Right cardiac atrium (tissue), 5 donors: ENCODE results near the gene OR2AE1. TPM values are rescaled to one million over a fixed set of nuclear protein-coding genes. Genes with fewer than 3 reads are reported as not detected.

Experiments
- ATAC-seq, 2 donors: fragments of 200-7000 bp; cut with Tn5 transposase; one replicate each; pipeline versions ENCODE4 v1.8.0 to v1.9.1; 2020; ENCODE audit warnings: moderate library complexity in 2 of 2, mild to moderate bottlenecking in 1 of 2
- DNase-seq, 3 donors: peaks; one replicate each; pipeline ENCODE4 v3.0.0-alpha.2; 2020
- H3K27ac ChIP-seq: one replicate; pipeline ENCODE4 v1.5.1; 2013; ENCODE audit warnings: mild to moderate bottlenecking, low read length, control low read depth, moderate library complexity
- H3K27me3 ChIP-seq: one replicate; pipeline ENCODE4 v1.6.1; 2013; ENCODE audit not compliant: control insufficient read depth, insufficient read depth
- H3K4me1 ChIP-seq: one replicate; pipeline ENCODE4 v1.6.1; 2013; ENCODE audit warnings: low read length; ENCODE audit not compliant: control insufficient read depth, insufficient read depth
- H3K4me3 ChIP-seq: one replicate; pipeline ENCODE4 v1.5.1; 2013; ENCODE audit warnings: low read length, control low read depth
- H3K9me3 ChIP-seq: one replicate; pipeline ENCODE4 v1.6.1; 2013; ENCODE audit warnings: low read length; ENCODE audit not compliant: control insufficient read depth
- WGBS: extraction: QIAGEN DNeasy Blood & Tissue Kit; methylation state at CpG from one replicate; pipeline ENCODE4 v1.1.7; 2013; 5-methylcytosine and 5-hydroxymethylcytosine counted together
- intact Hi-C, 4 donors: fragments of 100-400 bp; cut with DNase I; formaldehyde crosslinking; loops; one replicate each; pipeline versions ENCODE4 v1.11.0 to v1.14.0; 2022 to 2023
- polyA plus RNA-seq: library from polyadenylated mRNA; stranded (reverse); fragments of 200-250 nt; gene quantifications from one replicate; pipeline ENCODE4 v1.2.3, GENCODE V29; 2013
- total RNA-seq, 4 donors: library from RNA; stranded (reverse); fragmentation: NEBNext Ultra II Directional; extraction: Animal tissue kit (Norgen Biotek cat#: 25700); gene quantifications; one replicate each; pipeline ENCODE4 v1.2.1, GENCODE V29; 2021
- donor health status: healthy with polysubstance abuse.
- donor health status: DM: no; HTN: yes; CAD: no.
- donor health status: DM: no; HTN: no; CAD: no.
- donor health status: DM: no; HTN: yes; CAD: no; lungs with severe emphysema.
- donor health status: DM: yes; HTN: yes; CAD: no.

Gene OR2AE1
- total and polyA plus RNA-seq, 5 donors = 0.11 to 0.43 TPM; not detected in 3

DNA sequence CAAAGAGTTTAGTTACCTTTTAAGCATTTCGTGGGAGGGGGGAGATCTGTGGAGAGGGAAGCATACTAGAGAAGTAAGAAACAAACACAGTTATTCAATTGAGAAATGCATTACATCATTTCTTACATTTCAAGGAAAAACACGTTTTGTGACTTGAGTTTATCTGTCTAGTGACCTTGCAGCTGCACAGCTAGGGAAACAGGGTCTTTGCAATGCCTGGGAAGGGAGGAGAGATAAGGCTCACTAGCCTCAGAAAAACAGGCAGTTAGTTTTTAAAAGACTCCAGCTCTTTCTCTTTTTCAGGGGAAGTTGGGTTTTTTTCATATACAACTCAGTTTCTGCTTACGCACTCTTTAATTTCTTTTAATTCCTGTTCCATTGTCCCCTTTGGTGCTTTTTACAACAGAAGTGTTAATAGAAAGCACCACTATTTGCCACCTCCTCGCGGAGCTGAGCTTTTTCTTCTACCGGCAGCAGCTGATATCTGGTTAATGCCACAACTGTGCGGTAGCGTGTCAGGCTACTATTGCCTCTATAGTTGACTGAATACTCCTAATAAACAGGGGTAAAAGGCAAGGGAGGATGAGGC is 43.5 kb downstream of the OR2AE1 start:
- H3K27ac ChIP-seq = no peak overlapping the region
- intact Hi-C loops = no loop called here
- no peaks in the 10 kb centered on the region for H3K4me1 ChIP-seq
- no peaks in the 10 kb centered on the region for H3K9me3 ChIP-seq
- no peaks in the 10 kb centered on the region for H3K27me3 ChIP-seq
- 28% methylated on average over 8 of the region's 8 CpGs for WGBS
- H3K4me3 ChIP-seq = no peak overlapping the region
- ATAC-seq = no peak
- no peak for DNase-seq

DNA sequence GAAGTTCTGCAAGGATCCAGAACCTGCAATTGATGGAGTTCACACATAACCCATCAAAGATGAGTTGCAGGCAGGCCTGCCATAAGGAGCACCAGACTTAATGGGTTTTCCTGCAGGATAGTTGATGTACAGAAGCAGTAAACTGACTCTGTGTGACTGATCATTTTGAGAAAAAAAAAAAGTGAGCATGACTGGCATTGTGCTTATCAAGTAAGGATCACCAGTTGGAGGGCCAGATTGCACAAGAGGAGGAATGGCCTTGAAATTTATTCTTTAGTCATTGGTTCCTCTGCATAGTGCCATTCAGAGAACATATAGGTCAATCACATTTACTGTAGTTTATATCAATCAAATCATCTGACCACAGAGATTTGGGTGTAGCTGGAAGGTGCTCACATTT is 45.2 kb downstream of the OR2AE1 start:
- Histone ChIP-seq H3K27me3 (no peaks in the 10 kb centered on the region), H3K27ac (no peak overlapping the region), H3K9me3 (no peaks in the 10 kb centered on the region), H3K4me1 (no peaks in the 10 kb centered on the region), H3K4me3 (no peak overlapping the region)
- intact Hi-C loops = no loop called here
- DNase-seq = no peak
- no peak for ATAC-seq

- ATAC-seq (no peak), DNase-seq (no peak)
- Histone ChIP-seq H3K4me1 (no peaks in the 10 kb centered on the region), H3K4me3 (no peak overlapping the region), H3K27me3 (no peaks in the 10 kb centered on the region), H3K9me3 (no peaks in the 10 kb centered on the region), H3K27ac (no peak overlapping the region)
- intact Hi-C loops = no loop called here
- WGBS = 85% methylated on average over 1 of the region's 1 CpG
Measured at GRCh38 chr7:99829524-99830160, 47.2 kb downstream of the OR2AE1 start.

GRCh38 chr7:99828811-99829210 is 48.0 kb downstream of the OR2AE1 start:
- Histone ChIP-seq H3K9me3 (no peaks in the 10 kb centered on the region), H3K4me3 (no peak overlapping the region), H3K27ac (no peak overlapping the region), H3K4me1 (no peaks in the 10 kb centered on the region), H3K27me3 (no peaks in the 10 kb centered on the region)
- intact Hi-C loops = no loop called here
- ATAC-seq (no peak), DNase-seq (no peak)

DNA sequence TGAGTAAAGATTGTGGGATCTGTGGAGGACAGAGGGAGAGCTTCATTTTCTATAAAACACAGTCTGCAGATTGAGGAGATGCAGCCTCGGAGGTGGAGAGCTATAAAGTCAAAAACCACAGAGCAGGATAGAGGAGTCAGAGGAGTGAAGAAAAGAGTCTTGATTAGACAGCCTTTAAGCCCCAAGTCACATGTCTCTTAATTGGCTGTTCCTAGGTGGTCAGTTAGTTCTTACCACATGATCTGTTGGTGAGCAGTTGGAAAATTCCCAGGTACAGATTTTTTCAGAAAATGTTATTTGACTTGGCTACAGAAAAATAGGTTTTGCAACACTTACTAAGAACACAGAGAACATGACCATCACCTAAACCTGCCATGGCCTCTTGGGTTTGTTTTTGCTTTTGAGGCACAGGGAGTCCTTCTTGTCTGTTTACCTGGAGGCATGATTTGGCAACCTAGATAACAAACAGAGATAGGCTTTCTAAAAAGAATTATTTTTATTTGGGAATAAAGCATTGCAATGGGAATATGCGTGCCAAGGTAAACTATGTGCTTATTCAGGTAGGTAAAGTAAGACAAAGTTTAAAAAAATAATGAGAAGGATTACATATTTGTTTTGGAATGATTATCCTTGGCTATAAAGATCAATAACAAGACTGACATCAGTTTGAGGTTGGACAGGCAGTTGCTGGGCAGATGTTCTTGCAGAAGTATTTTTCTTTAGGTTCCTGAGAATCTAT is 49.6 kb downstream of the OR2AE1 start:
- Histone ChIP-seq H3K27ac (no peak overlapping the region), H3K9me3 (no peaks in the 10 kb centered on the region), H3K4me1 (no peaks in the 10 kb centered on the region), H3K4me3 (no peak overlapping the region), H3K27me3 (no peaks in the 10 kb centered on the region)
- WGBS = 83% methylated on average over 2 of the region's 2 CpGs
- DNase-seq (no peak), ATAC-seq (no peak)
- intact Hi-C loops = no loop called here

Other genes starting within 250 kb of the OR2AE1 start
- under 1 TPM in 1 of 4 donors, not detected in 3; 0.84 TPM for gene CYP3A5, start 197.0 kb downstream of the OR2AE1 start, total RNA-seq
- 0.09 TPM for gene CYP3A5, start 197.0 kb downstream of the OR2AE1 start, polyA plus RNA-seq
- not detected for gene CYP3A7, start 141.8 kb downstream of the OR2AE1 start, total RNA-seq
- not detected for gene CYP3A7, start 141.8 kb downstream of the OR2AE1 start, polyA plus RNA-seq
- gene CYP3A4, start 92.8 kb downstream of the OR2AE1 start, total RNA-seq = not detected
- 0.16 TPM for gene CYP3A4, start 92.8 kb downstream of the OR2AE1 start, polyA plus RNA-seq
- not detected for gene CYP3A43, start 49.0 kb downstream of the OR2AE1 start, total RNA-seq
- 0.07 TPM for gene CYP3A43, start 49.0 kb downstream of the OR2AE1 start, polyA plus RNA-seq
- gene TRIM4, start 42.5 kb upstream of the OR2AE1 start, total RNA-seq = 10 to 100 TPM in 2 of 4 donors, 1 to 10 TPM in 2; 8.8 to 11.2 (median 10.0) TPM
- 7.6 TPM for gene TRIM4, start 42.5 kb upstream of the OR2AE1 start, polyA plus RNA-seq
- gene GJC3, start 52.6 kb upstream of the OR2AE1 start, total RNA-seq = under 1 TPM in 2 of 4 donors, not detected in 2; 0.20 to 0.53 TPM
- gene GJC3, start 52.6 kb upstream of the OR2AE1 start, polyA plus RNA-seq = 0.43 TPM
- gene AZGP1, start 99.0 kb upstream of the OR2AE1 start, total RNA-seq = 10 to 100 TPM; 10.7 to 28.8 (median 16.1) TPM
- gene AZGP1, start 99.0 kb upstream of the OR2AE1 start, polyA plus RNA-seq = 17.0 TPM
- gene ZKSCAN1, start 138.6 kb upstream of the OR2AE1 start, total RNA-seq = 10 to 100 TPM; 39.7 to 52.7 (median 50.4) TPM
- 9.8 TPM for gene ZKSCAN1, start 138.6 kb upstream of the OR2AE1 start, polyA plus RNA-seq
- gene ZSCAN21, start 172.7 kb upstream of the OR2AE1 start, total RNA-seq = 1 to 10 TPM; 7.1 to 8.6 (median 7.7) TPM
- 6.2 TPM for gene ZSCAN21, start 172.7 kb upstream of the OR2AE1 start, polyA plus RNA-seq
- 10 to 100 TPM; 17.8 to 18.2 (median 18.0) TPM for gene ZNF3, start 204.7 kb upstream of the OR2AE1 start, total RNA-seq
- 12.1 TPM for gene ZNF3, start 204.7 kb upstream of the OR2AE1 start, polyA plus RNA-seq
- 100 to 1,000 TPM; 112 to 126 (median 117) TPM for gene COPS6, start 211.9 kb upstream of the OR2AE1 start, total RNA-seq
- gene COPS6, start 211.9 kb upstream of the OR2AE1 start, polyA plus RNA-seq = 131 TPM
- gene MCM7, start 224.4 kb upstream of the OR2AE1 start, total RNA-seq = 10 to 100 TPM; 14.2 to 26.9 (median 21.6) TPM
- 16.7 TPM for gene MCM7, start 224.4 kb upstream of the OR2AE1 start, polyA plus RNA-seq
- 10 to 100 TPM; 10.1 to 15.4 (median 14.0) TPM for gene AP4M1, start 224.6 kb upstream of the OR2AE1 start, total RNA-seq
- gene AP4M1, start 224.6 kb upstream of the OR2AE1 start, polyA plus RNA-seq = 10.7 TPM
- 10 to 100 TPM; 29.7 to 37.7 (median 32.9) TPM for gene TAF6, start 242.3 kb upstream of the OR2AE1 start, total RNA-seq
- gene TAF6, start 242.3 kb upstream of the OR2AE1 start, polyA plus RNA-seq = 33.9 TPM
- gene CNPY4, start 242.6 kb upstream of the OR2AE1 start, total RNA-seq = 10 to 100 TPM in 3 of 4 donors, 1 to 10 TPM in 1; 9.1 to 14.7 (median 12.1) TPM
- gene CNPY4, start 242.6 kb upstream of the OR2AE1 start, polyA plus RNA-seq = 13.9 TPM
- 1 to 10 TPM; 3.0 to 4.4 (median 3.5) TPM for gene MBLAC1, start 249.9 kb upstream of the OR2AE1 start, total RNA-seq
- 4.6 TPM for gene MBLAC1, start 249.9 kb upstream of the OR2AE1 start, polyA plus RNA-seq